ENCODE measurements around the gene STPG1.

DNA sequence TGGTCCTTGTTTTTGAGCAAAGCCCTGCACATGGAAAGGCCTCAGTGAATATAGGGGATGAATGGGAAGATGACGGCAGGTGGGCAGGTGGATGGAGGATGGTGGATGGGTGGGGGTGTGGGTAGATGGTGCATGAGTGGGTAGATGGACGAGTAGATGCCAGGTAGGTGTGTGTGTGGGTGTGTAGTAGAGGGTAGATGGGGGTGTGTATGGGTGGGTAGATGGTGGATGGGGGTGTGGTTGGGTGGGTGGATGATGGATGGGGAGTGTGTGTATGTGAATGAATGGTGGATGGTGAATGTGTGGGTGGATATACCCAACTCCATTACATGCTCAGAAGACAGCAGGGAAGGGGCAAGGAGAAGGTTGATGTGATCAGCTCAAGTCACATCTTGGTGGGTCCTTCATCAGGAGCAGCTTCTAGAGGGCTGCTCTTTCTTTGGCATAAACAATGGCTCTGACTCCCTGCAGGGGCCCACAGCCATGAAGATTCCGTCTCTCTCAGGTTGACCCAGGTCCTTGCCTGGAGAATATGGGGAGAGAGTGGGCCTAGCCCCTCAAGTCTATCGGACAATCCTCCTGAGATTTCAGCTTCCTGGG, 60.2 kb downstream of the STPG1 start:
- no peak for TF ChIP-seq CTCF (IDR thresholded peaks at IDR 0.05; ENCODE audit: borderline replicate concordance, extremely low read depth, low read length, poor library complexity, severe bottlenecking)
- no peak for TF ChIP-seq EZH2 (IDR thresholded peaks at IDR 0.05; ENCODE audit: borderline replicate concordance, low read depth, low read length, severe bottlenecking)
